Caco-2 (cell line): ENCODE measurements around the gene SYT6. TPM values are rescaled to one million over a fixed set of nuclear protein-coding genes. Genes with fewer than 3 reads are reported as not detected.

Source experiments
- BruUV-seq: library from RNA; stranded (reverse); fragments of 400-500 nt; replicated peaks from 2 replicates; lab custom pipeline; 2021; lab: Mats Ljungman, UMichigan
- CTCF ChIA-PET: fragments of 300-600 bp; sonication (Branson Sonifier 250); formaldehyde crosslinking; loops from one replicate; lab custom pipeline; 2022; ENCODE audit warnings: antibody characterized with exemption; lab: Charles Lee
- POLR2A ChIA-PET: fragments of 300-600 bp; sonication (Branson Sonifier 250); formaldehyde crosslinking; loops from one replicate; lab custom pipeline; 2022; ENCODE audit warnings: antibody characterized with exemption; lab: Charles Lee
- DNase-seq, 2 experiments: peaks; one replicate each; pipeline versions ENCODE4 v3.0.0 to v3.0.0-alpha.2; 2020 to 2022
- H3K27me3 ChIP-seq: replicated peaks from 2 replicates; pipeline ENCODE4 v1.6.0; 2011; ENCODE audit warnings: low read length; ENCODE audit not compliant: control insufficient read depth, insufficient read depth
- H3K36me3 ChIP-seq: 2 replicates; pipeline ENCODE4 v1.5.1; 2011; ENCODE audit warnings: low read length; ENCODE audit not compliant: control insufficient read depth, insufficient read depth
- H3K4me1 ChIP-seq: fragments of 250-450 bp; sonication (Bioruptor Pico); 2 replicates; pipeline ENCODE4 v1.5.1; 2020; ENCODE audit warnings: mild to moderate bottlenecking
- H3K4me3 ChIP-seq: 2 replicates; pipeline ENCODE4 v1.5.1; 2011; ENCODE audit warnings: low read depth, mild to moderate bottlenecking, control low read depth, low read length
- H3K9me3 ChIP-seq: fragments of 250-450 bp; sonication (Bioruptor Pico); 2 replicates; pipeline ENCODE4 v1.5.1; 2020; ENCODE audit warnings: mild to moderate bottlenecking, moderate library complexity
- H3K27ac Mint-ChIP-seq: one replicate; pipeline ENCODE4 v1.8.0; 2022; ENCODE audit warnings: mixed read lengths; ENCODE audit not compliant: unreplicated experiment
- H3K27me3 Mint-ChIP-seq: one replicate; pipeline ENCODE4 v1.8.0; 2022; ENCODE audit warnings: mixed read lengths; ENCODE audit not compliant: insufficient read depth, unreplicated experiment
- H3K36me3 Mint-ChIP-seq: one replicate; pipeline ENCODE4 v1.8.0; 2022; ENCODE audit warnings: mild to moderate bottlenecking, mixed read lengths; ENCODE audit not compliant: insufficient read depth, unreplicated experiment
- H3K4me1 Mint-ChIP-seq: one replicate; pipeline ENCODE4 v1.8.0; 2022; ENCODE audit warnings: low read depth, mixed read lengths; ENCODE audit not compliant: unreplicated experiment
- H3K4me3 Mint-ChIP-seq: one replicate; pipeline ENCODE4 v1.8.0; 2022; ENCODE audit warnings: mild to moderate bottlenecking, moderate library complexity, mixed read lengths; ENCODE audit not compliant: unreplicated experiment
- H3K9me3 Mint-ChIP-seq: one replicate; pipeline ENCODE4 v1.8.0; 2022; ENCODE audit warnings: mixed read lengths; ENCODE audit not compliant: unreplicated experiment
- intact Hi-C: fragments of 100-400 bp; cut with micrococcal nuclease; formaldehyde crosslinking; loops from one replicate; pipeline ENCODE4 v1.10.0; 2022; ENCODE audit not compliant: unreplicated experiment
- total RNA-seq: library from RNA; stranded (reverse); gene quantifications from 2 replicates; pipeline ENCODE4 v1.2.3, GENCODE V29; 2022
- TF ChIP-seq, protein P1 (sequence below), 2 experiments: fragments of 200-600 bp in 1 of 2; IDR thresholded peaks; 1 replicate in 1 of 2; 2 replicates in 1 of 2; pipeline versions ENCODE4 v1.5.1 to v1.8.0; 2011 to 2022; ENCODE audit warnings: antibody characterized with exemption in 1 of 2, control low read depth in 1 of 2, inconsistent platforms in 1 of 2, low read depth in 1 of 2, low read length in 1 of 2, mild to moderate bottlenecking in 1 of 2, moderate library complexity in 1 of 2; ENCODE audit not compliant: insufficient read depth in 1 of 2, severe bottlenecking in 1 of 2, unreplicated experiment in 1 of 2

SYT6 gene
- total RNA-seq, 1 experiment from 2014 or later, result 0.32 TPM

- Mint-ChIP-seq H3K9me3 (no peaks in the 10 kb centered on the region), H3K27me3 (no peaks in the 10 kb centered on the region), H3K36me3 (no peaks in the 10 kb centered on the region), H3K27ac (no peak overlapping the region), H3K4me3 (no peak overlapping the region), H3K4me1 (peaks cover 6% of the 10 kb centered on the region)
- Histone ChIP-seq H3K27me3 (no peaks in the 10 kb centered on the region), H3K36me3 (no peaks in the 10 kb centered on the region), H3K4me3 (no peak overlapping the region), H3K4me1 (no peaks in the 10 kb centered on the region), H3K9me3 (no peaks in the 10 kb centered on the region)
- ChIA-PET POLR2A (no interaction called here), CTCF (no interaction called here)
- no TSS peak for BruUV-seq
- TF ChIP-seq, protein P1, sequence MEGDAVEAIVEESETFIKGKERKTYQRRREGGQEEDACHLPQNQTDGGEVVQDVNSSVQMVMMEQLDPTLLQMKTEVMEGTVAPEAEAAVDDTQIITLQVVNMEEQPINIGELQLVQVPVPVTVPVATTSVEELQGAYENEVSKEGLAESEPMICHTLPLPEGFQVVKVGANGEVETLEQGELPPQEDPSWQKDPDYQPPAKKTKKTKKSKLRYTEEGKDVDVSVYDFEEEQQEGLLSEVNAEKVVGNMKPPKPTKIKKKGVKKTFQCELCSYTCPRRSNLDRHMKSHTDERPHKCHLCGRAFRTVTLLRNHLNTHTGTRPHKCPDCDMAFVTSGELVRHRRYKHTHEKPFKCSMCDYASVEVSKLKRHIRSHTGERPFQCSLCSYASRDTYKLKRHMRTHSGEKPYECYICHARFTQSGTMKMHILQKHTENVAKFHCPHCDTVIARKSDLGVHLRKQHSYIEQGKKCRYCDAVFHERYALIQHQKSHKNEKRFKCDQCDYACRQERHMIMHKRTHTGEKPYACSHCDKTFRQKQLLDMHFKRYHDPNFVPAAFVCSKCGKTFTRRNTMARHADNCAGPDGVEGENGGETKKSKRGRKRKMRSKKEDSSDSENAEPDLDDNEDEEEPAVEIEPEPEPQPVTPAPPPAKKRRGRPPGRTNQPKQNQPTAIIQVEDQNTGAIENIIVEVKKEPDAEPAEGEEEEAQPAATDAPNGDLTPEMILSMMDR (IDR thresholded peaks at IDR 0.05; ENCODE audit: insufficient read depth in 1 of 2, low read depth in 1 of 2, low read length in 1 of 2, severe bottlenecking in 1 of 2, unreplicated experiment in 1 of 2), result no peak
- intact Hi-C loops, result no loop called here
- no peak for DNase-seq
Measured at GRCh38 chr1:114117654-114118053, 36.0 kb downstream of the SYT6 start.

DNA sequence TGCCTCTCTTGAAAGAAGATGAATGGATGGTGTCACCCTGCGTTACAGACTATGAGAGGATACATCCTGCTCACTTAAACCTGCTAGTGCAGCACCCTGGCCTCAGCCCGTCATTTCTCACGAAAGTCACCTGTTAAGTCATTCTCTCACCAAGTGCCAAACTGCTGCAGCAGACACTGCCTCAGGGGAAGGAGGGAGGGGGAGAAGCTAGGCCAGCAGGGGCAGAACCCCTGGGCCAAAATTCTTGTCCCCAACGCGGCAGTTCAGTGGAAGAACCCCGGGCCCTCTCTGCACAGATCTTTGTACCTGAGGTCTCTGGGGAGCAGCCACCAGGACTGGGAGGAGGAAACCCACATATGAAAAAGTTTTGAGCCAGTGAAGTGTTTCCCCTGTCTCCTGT lies 37.6 kb downstream of the SYT6 start:
- no peaks in the 10 kb centered on the region for H3K9me3 Mint-ChIP-seq
- DNase-seq, result no peak
- peaks cover 6% of the 10 kb centered on the region for H3K4me1 Mint-ChIP-seq
- H3K27me3 Mint-ChIP-seq, result no peaks in the 10 kb centered on the region
- H3K27me3 ChIP-seq, result no peaks in the 10 kb centered on the region
- no peak overlapping the region for H3K4me3 ChIP-seq
- no peak overlapping the region for H3K4me3 Mint-ChIP-seq
- intact Hi-C loops, result no loop called here
- H3K9me3 ChIP-seq, result no peaks in the 10 kb centered on the region
- TF ChIP-seq, protein P1 (IDR thresholded peaks at IDR 0.05; ENCODE audit: insufficient read depth in 1 of 2, low read depth in 1 of 2, low read length in 1 of 2, severe bottlenecking in 1 of 2, unreplicated experiment in 1 of 2), result no peak
- no TSS peak for BruUV-seq
- no peak overlapping the region for H3K27ac Mint-ChIP-seq
- H3K36me3 ChIP-seq, result no peaks in the 10 kb centered on the region
- POLR2A ChIA-PET, result no interaction called here
- CTCF ChIA-PET, result no interaction called here
- no peaks in the 10 kb centered on the region for H3K4me1 ChIP-seq
- H3K36me3 Mint-ChIP-seq, result no peaks in the 10 kb centered on the region

DNA sequence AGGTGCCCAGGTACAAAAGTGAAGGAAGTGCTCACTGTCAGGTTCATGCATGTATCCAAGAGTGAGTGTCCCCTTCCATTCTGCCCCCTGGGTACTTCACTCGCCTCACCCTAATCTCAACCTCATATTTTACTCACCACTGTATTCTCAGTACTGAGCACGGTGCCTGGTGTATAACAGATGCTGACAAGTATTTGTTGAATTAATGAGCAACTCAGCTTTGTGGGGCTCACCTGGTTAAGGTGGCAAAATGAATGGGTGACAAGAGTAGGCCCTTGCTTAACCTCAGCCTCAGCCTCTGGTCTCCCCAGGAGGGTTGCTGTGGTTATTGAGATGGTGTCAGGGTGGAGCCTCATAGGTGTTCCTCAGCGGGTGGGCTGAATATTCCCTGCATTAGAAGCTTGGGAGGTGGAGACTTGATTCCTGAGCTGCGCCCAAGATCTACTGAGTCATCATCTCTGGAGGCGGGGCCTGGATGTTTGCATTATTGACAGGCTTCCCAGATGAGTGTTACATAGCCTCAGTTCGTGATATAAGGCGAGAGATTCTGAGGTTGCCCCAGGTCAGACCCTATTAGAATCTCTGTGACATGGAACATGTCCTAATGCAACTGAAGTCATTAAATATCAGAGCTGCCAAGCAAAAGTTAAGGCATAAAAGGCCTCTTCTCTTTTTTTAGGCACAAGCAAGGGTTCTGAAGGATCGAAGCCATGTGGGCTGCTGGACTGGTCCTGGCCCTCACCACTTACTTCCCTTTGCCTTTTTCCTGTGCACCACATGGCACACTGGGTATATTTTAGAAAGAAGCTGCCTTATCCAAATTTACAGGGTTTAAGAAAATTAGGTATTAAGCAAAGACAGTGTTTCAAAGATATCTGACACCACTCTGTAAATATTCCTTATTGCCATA lies 39.2 kb downstream of the SYT6 start:
- H3K4me3 Mint-ChIP-seq, result no peak overlapping the region
- TF ChIP-seq, protein P1 (IDR thresholded peaks at IDR 0.05; ENCODE audit: insufficient read depth in 1 of 2, low read depth in 1 of 2, low read length in 1 of 2, severe bottlenecking in 1 of 2, unreplicated experiment in 1 of 2), result no peak
- ChIA-PET POLR2A (no interaction called here), CTCF (no interaction called here)
- H3K4me1 ChIP-seq, result no peaks in the 10 kb centered on the region
- no peaks in the 10 kb centered on the region for H3K27me3 ChIP-seq
- no TSS peak for BruUV-seq
- no peaks in the 10 kb centered on the region for H3K36me3 ChIP-seq
- H3K27ac Mint-ChIP-seq, result no peak overlapping the region
- intact Hi-C loops, result no loop called here
- no peaks in the 10 kb centered on the region for H3K36me3 Mint-ChIP-seq
- no peaks in the 10 kb centered on the region for H3K9me3 Mint-ChIP-seq
- peaks cover 6% of the 10 kb centered on the region for H3K4me1 Mint-ChIP-seq
- H3K4me3 ChIP-seq, result no peak overlapping the region
- DNase-seq, result no peak
- no peaks in the 10 kb centered on the region for H3K27me3 Mint-ChIP-seq
- no peaks in the 10 kb centered on the region for H3K9me3 ChIP-seq
